Osteocyte (in vitro differentiated cells): Measurements from ENCODE around the gene DUSP6. TPM values are rescaled to one million over a fixed set of nuclear protein-coding genes. Genes with fewer than 3 reads are reported as not detected.

Source experiments
- DNase-seq: peaks from one replicate; pipeline ENCODE4 v3.0.0; 2021; ENCODE audit warnings: mixed read lengths; ENCODE audit not compliant: unreplicated experiment; ENCODE audit errors: extremely low spot score
- H3K27ac Mint-ChIP-seq: one replicate; pipeline ENCODE4 v1.8.0; 2021; ENCODE audit warnings: mild to moderate bottlenecking, mixed read lengths; ENCODE audit not compliant: unreplicated experiment
- H3K27me3 Mint-ChIP-seq: one replicate; pipeline ENCODE4 v1.8.0; 2021; ENCODE audit warnings: mixed read lengths; ENCODE audit not compliant: unreplicated experiment
- H3K36me3 Mint-ChIP-seq: one replicate; pipeline ENCODE4 v1.8.0; 2021; ENCODE audit warnings: mixed read lengths; ENCODE audit not compliant: unreplicated experiment
- H3K4me1 Mint-ChIP-seq: one replicate; pipeline ENCODE4 v1.8.0; 2021; ENCODE audit warnings: mixed read lengths; ENCODE audit not compliant: unreplicated experiment
- H3K4me3 Mint-ChIP-seq: one replicate; pipeline ENCODE4 v1.8.0; 2021; ENCODE audit warnings: mild to moderate bottlenecking, moderate library complexity, mixed read lengths; ENCODE audit not compliant: unreplicated experiment
- H3K9me3 Mint-ChIP-seq: one replicate; pipeline ENCODE4 v1.8.0; 2021; ENCODE audit warnings: mixed read lengths; ENCODE audit not compliant: unreplicated experiment
- CTCF ChIP-seq: fragments of 200-600 bp; sonication (generic); IDR thresholded peaks from 2 replicates; pipeline ENCODE4 v1.5.0; 2021; ENCODE audit warnings: antibody characterized with exemption, mild to moderate bottlenecking, moderate library complexity
- total RNA-seq: library from RNA; stranded (reverse); gene quantifications from 2 replicates; pipeline ENCODE4 v1.2.1, GENCODE V29; 2021

The DUSP6 gene
- total RNA-seq, 1 donor from 2014 or later = 55.1 TPM

- H3K36me3 Mint-ChIP-seq = no peaks in the 10 kb centered on the region
- no peak overlapping the region for H3K4me3 Mint-ChIP-seq
- H3K4me1 Mint-ChIP-seq = peaks cover 1% of the 10 kb centered on the region
- no peaks in the 10 kb centered on the region for H3K27me3 Mint-ChIP-seq
- DNase-seq = no peak
- H3K27ac Mint-ChIP-seq = no peak overlapping the region
- H3K9me3 Mint-ChIP-seq = peaks cover 9% of the 10 kb centered on the region
- TF ChIP-seq CTCF = no peak
Observed at GRCh38 chr12:89327486-89328094, 24.7 kb downstream of the DUSP6 start.

GRCh38 chr12:89326239-89327040 lies 25.9 kb downstream of the DUSP6 start:
- TF ChIP-seq CTCF = no peak

GRCh38 chr12:89325495-89325894 lies 26.8 kb downstream of the DUSP6 start:
- no peak overlapping the region for H3K27ac Mint-ChIP-seq
- peaks cover 1% of the 10 kb centered on the region for H3K4me1 Mint-ChIP-seq
- H3K9me3 Mint-ChIP-seq = peaks cover 2% of the 10 kb centered on the region

More at GRCh38 chr12:89326239-89327040, 25.9 kb downstream of the DUSP6 start:
- Mint-ChIP-seq H3K9me3 (peaks cover 9% of the 10 kb centered on the region), H3K27me3 (no peaks in the 10 kb centered on the region), H3K4me3 (no peak overlapping the region), H3K36me3 (no peaks in the 10 kb centered on the region), H3K4me1 (peaks cover 1% of the 10 kb centered on the region), H3K27ac (no peak overlapping the region)
- no peak for DNase-seq

GRCh38 chr12:89324437-89324836 lies 27.9 kb downstream of the DUSP6 start:
- Mint-ChIP-seq H3K9me3 (no peaks in the 10 kb centered on the region), H3K27ac (no peak overlapping the region), H3K27me3 (no peaks in the 10 kb centered on the region), H3K36me3 (no peaks in the 10 kb centered on the region), H3K4me1 (peaks cover 1% of the 10 kb centered on the region), H3K4me3 (no peak overlapping the region)
- DNase-seq = no peak
- TF ChIP-seq CTCF = no peak

More at GRCh38 chr12:89325495-89325894, 26.8 kb downstream of the DUSP6 start:
- H3K27me3 Mint-ChIP-seq = no peaks in the 10 kb centered on the region
- H3K36me3 Mint-ChIP-seq = no peaks in the 10 kb centered on the region
- TF ChIP-seq CTCF = no peak
- no peak for DNase-seq
- no peak overlapping the region for H3K4me3 Mint-ChIP-seq

- H3K9me3 Mint-ChIP-seq = no peaks in the 10 kb centered on the region
- no peaks in the 10 kb centered on the region for H3K27me3 Mint-ChIP-seq
- DNase-seq = no peak
- TF ChIP-seq CTCF = no peak
- H3K36me3 Mint-ChIP-seq = no peaks in the 10 kb centered on the region
- no peak overlapping the region for H3K27ac Mint-ChIP-seq
- H3K4me3 Mint-ChIP-seq = no peak overlapping the region
- H3K4me1 Mint-ChIP-seq = peaks cover 1% of the 10 kb centered on the region
Observed at GRCh38 chr12:89323568-89324218, 28.6 kb downstream of the DUSP6 start.
